ENCODE results near the gene HELB. TPM values are rescaled to one million over a fixed set of nuclear protein-coding genes. Genes with fewer than 3 reads are reported as not detected.
"Not testable (repeated sequence)": the region's sequence is repeated elsewhere in the genome, so short reads cannot be mapped to it uniquely, and the experiment has no call there.

The HELB gene
- total RNA-seq, 1 experiment from 2014 or later: 1.1 TPM

DNA sequence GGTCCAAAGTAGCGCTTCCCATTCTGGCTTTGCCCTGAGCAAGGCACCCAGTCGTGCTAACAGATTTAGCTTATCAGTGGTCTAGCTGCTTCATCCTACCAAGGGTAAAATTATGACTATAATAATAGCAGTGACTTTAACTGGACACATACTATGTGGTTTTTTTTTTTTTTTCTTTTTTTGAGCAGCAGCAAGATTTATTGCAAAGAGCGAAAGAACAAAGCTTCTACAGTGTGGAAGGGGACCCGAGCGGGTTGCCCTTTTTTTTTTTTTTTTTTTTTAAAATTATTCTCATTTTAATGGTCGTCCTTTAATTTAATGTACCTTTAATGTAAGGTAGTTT is 505 bp downstream of the HELB start:
- DNase-seq (ENCODE audit: low read depth): no peak

DNA sequence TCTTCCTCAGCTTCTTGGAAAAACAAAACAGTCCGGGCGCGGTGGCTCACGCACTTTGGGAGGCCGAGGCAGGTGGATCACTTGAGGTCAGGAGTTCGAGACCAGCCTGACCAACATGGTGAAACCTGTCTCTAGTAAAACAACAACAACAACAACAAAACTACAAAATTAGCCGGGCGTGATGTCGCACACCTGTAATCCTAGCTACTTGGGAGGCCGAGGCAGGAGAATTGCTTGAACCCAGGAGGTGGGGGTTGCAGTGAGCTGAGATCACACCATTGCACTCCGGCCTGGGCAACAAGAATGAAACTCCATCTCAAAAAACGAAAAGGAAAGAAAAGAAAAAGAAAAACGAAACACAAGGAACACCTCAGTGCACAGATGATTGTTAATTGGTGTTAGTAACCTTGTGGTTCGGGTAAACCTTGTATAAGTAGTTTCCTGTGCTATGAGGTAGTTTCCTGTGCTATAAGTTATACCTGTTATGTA is 1.1 kb downstream of the HELB start:
- DNase-seq (ENCODE audit: low read depth): not testable (repeated sequence)

DNA sequence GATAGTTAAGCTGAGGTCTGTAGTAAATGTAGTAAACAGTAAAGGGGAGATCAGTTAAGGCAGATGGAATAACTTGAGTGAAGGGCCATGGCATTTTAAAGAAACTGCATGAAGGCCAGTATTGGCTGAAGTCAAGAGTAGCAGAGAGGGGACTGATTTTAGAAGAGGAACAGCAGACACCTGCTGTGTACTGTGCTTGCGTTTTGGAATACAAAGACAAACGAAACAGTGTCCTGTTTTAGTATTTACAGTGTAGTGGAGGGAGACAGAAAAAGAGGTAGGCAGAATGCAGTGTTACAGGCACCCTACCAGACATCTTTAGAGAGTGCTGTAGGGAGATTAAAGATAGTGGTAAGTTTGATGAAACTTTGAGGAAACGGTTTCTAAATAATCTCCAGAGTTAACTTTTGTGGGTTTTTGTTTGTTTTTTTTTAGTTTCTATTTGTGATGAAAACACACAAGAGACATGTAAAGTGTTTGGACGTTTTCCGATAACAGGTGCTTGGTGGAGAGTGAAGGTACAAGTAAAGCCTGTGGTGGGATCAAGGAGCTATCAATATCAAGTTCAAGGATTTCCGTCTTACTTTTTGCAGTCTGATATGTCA is 2.1 kb downstream of the HELB start:
- DNase-seq (ENCODE audit: low read depth): no peak

DNA sequence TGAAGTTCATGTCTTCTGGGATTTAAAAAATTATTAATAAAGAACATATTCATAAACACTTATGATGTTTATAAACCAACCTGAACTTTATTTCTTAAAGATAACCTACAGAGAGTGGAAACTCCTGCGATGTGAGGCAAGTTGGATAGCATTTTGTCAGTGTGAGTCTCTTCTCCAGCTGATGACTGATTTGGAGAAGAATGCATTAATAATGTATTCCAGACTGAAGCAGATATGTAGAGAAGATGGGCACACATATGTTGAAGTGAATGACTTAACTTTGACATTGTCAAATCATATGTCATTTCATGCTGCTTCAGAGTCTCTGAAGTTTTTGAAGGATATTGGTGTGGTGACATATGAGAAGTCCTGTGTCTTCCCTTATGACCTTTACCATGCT is 7.3 kb downstream of the HELB start:
- no peak for DNase-seq (ENCODE audit: low read depth)

DNA sequence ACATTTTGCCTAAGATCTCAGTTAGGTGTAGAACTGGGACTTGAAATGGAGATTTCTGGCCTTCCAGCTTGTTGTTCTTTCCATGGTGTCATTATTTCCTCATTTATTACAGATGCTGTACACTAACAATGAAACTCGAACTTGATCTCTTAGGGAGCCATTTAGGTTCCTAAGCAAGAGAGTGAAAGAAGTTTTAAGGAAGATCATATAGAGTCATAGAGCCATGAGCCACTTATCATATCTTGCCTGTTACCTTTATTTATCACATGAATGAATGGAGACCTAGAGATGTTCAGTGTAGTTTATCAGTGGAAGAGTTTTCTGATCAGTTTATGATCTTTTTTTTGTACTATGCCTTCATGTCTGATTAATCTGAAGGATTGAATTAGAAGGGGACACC is 9.9 kb downstream of the HELB start:
- no peak for DNase-seq (ENCODE audit: low read depth)

DNA sequence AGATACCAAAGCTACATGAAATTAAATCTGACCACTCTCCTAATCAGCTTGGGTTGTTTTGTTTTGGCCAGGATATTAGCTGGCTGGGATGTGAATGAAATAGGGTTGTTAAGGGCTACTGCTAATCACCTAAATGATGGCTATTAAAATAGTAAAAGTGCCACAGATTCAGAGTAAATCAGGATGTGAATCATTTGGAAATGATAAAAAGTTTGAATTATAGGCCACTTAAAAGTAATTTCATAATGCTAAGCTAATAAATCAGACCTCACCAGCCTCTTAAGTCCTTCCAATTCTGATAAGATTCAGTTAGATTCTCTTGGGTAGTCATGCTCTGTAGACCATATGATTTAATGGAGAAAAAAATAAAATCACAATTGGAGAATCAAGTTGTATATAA is 12.0 kb downstream of the HELB start:
- no peak for DNase-seq (ENCODE audit: low read depth)

DNA sequence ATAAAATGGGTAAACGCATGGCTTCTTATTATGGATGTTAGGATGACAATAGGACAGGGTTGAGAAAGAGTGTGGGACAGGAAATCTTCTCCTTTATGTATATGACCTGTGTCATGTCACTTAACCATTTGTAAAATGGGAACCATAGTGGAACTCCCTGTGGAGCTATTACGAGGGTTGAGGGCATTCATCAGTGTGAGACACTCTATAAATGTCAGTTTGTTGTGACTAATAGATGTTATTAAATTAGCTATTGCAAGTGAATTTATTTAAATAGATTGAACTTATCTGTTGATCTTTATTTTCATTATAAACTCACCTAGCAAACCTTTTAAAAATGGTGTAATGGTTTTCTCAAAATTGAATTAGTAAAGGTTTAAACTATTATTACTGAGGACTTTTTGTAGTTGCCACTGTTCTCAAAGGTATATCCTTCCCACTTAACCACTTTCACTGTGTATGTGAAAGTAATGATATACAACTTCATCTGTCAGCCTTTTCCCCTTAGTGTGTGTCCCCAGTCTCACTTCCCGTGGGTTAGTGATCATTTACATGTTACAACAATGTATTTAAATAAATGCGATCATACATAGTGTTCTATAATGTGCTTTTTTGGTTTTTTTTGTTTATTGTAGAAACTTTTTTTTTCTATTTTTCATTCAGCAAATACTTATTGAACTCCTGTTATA is 17.1 kb downstream of the HELB start:
- no peak for DNase-seq (ENCODE audit: low read depth)

DNA sequence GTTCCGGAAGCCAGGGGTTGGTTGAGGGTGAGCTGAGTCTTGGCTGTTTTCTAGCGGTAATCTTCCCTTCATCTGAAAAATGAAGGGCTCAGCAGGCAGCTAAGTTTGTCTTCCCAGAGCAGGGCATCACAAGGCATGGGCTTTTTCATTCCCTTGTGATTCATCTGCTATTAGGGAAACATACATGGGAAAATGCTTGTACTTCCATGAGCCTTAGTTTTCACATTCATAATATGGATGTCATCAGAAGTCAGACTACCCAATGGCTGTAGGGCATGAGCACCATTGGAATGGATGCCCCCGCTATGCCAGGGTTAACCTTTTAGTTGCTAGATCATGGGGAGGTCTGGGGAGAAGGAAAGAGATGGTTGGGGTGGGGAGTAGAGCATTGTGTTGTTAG is 18.7 kb downstream of the HELB start:
- DNase-seq (ENCODE audit: low read depth): peak; percentile 6

DNA sequence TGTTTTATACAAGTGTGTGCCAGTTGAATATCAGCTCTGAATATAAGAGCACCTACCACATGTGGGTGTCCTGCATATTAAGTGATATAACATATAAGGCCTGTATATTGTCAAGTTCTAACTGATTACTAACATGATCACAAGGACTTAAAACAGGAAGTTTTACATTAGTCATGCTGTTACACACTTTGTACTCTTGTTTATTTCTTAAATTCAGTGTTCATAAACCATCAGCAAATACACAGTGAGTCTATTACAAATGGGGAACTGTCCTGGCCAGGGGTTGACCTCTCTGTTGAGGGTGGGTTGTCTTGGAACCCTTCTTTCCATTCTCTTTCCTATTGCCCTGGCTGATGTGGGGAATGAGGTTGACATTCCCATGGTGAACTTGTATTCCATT is 19.1 kb downstream of the HELB start:
- DNase-seq (ENCODE audit: low read depth): peak; percentile 13

DNA sequence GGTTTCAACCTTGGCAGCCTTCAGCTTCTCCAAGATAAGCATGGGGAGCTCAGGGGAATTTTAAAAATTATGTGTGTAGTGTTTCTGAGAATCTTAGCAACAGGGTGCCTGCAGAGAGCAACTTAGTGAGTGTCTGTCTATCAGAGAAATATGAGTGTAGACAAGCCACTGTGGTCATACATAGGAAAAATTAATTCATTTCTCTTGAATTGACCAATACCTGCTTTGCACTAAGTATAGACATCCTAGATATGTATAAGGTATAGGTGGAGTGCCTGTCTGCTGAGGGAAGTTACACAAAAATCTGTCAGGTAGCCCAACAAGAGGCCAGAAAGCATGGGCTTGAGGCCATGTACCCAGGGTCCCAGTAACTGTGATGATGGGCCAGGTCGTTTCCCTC is 20.7 kb downstream of the HELB start:
- no peak for DNase-seq (ENCODE audit: low read depth)

DNA sequence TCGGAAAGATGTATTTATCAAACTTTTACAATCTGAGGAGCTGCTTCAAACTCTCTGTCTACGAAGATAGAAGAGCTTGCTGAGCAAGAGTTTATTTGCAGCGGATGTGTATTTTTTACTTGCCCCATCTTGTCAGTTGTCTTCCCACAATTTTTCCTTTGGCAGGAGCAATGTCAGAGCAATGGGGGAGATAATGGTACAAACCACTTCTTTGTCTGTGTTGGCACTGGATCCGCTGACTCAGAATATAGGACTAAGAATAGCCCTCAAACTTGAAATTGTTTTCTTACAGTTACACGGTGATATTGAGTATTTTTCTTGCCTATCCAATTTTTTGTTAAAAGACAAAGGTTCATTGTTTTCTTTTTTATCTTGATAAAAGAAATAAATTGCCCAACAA is 27.6 kb downstream of the HELB start:
- peak; percentile 85 for DNase-seq (ENCODE audit: low read depth)

DNA sequence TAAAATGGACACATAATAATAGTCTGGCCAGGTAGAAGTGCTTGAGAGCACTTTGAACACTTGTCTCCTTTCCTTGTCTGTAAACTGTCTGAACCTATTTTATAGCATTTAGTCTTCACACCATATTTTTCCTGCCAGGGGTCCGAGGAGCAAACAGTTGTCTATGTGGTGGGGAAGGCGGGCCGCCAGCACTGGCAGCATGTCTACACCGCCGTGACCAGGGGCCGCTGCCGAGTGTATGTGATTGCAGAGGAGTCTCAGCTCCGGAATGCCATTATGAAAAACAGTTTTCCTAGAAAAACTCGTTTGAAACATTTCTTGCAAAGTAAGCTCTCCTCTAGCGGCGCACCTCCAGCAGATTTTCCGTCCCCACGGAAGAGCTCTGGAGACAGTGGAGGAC is 28.7 kb downstream of the HELB start:
- DNase-seq (ENCODE audit: low read depth): no peak

DNA sequence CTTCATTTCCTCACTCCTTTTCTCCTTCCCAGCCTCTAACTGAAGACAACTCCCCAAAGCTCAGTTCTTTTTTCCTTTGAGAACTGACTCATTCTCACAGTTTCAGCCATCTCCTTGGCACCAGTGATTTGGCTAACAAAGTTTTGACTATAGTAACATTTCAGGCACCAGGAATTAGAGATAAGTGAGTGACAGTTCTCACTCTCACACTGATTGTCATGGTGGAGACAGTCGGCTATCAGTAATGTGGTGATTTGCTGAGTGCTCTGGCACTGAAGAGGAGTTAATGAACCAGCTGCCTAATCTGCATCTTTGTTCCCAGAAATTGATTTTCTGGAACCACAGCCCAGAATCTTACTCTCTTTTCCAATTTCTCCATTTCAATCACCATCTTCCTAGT is 29.5 kb downstream of the HELB start:
- DNase-seq (ENCODE audit: low read depth): no peak

DNA sequence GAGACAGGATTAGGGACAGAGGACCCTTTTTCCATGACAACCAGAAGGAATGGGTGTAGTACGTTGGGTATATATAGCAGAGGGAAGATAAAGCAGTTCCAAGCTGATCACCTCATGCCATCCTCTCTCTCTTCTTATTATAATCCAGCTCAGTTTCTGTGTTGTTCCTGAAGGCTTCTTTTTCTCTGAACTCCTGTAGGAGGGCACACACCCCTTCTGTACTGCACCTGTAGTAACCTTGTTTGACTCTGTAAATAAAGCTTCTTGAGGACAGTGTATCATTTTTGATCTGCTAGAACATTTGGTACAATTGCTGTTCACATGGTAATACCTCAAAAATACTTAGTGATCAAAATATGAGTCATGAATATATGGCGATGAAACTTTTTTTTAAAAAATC is 33.5 kb downstream of the HELB start:
- DNase-seq (ENCODE audit: low read depth): no peak

DNA sequence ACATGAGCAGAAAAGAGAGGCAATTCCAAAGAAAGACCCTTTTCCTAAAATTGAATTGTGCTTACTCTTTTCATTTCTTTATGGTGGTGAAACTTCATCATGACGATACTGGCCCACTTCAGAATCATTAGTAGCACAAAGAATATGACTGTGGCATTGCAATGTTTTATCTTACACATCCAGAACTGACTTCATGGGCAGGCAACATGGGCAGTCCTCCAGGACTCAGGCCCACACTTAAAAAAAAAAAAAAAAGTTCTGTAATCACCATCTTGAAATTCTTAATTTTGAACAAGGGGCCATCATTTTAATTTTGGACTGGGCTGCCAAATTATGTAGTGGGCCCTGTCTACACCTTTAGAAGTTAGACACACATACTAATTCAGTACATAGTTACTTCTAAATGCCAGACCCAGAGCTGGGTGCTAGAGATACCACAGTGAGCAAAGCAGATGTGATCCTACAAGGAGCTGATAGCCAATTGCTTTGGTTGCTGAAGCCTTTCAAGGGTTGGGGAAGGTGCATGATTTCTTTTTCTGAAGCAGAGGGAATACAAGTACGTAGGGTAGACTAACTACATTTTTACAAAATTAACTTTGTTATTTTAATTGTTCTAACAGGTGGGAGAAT is 35.2 kb downstream of the HELB start:
- no peak for DNase-seq (ENCODE audit: low read depth)

DNA sequence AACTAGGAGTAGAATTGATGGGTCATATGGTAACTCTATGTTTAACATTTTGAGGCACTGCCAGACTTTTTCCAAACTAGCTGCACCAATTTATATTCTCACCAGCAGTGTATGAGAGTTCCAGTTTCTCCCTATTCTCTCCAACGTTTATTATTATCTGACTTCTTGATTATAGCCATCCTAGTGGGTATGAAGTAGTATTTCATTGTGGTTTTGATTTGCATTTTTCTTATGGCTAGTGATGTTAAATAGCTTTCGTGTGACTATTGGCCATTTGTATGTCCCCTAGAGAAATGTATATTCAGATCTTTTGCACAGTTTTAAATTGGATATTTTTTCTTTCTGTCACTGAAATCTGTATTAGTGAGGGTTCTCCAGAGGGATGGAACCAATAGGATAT is 37.8 kb downstream of the HELB start:
- peak; percentile 26 for DNase-seq (ENCODE audit: low read depth)

DNA sequence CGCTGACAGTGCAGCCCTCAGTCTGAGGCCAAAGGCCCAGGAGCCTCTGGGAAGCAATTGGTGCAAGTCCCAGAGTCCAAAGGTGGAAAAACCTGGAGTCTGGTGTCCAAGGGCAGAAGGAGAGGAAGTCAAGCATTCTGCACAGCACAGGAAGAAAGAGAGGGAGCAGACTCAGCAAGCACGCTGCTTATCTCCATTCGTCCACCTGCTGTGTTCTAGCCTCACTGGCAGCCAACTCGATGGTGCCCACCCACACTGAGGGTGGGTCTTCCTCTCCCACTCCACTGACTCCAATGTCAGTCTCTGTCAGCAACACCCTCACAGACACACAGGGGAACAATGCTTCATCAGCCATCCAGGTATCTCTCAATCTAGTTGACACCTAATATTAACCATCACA is 38.8 kb downstream of the HELB start:
- DNase-seq (ENCODE audit: low read depth): no peak

DNA sequence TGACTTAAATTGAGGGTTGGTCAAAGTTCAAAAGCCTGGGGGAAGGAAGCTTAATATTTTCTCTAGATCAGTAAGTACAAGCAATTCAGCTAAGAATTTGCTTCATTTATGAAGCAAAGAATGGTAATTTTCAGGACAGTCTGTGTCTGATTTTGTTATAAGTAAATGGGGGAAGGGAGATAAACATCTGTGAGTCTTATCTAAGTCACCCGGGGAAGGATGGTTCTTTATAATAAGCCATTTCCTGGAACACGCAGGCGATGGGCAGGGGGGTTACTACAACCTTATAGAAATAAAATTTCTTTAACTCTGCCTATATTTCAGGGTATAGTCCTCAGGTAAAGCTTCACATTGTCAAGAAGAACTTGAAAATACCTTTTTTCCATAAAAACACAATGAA is 42.9 kb downstream of the HELB start:
- DNase-seq (ENCODE audit: low read depth): no peak

DNA sequence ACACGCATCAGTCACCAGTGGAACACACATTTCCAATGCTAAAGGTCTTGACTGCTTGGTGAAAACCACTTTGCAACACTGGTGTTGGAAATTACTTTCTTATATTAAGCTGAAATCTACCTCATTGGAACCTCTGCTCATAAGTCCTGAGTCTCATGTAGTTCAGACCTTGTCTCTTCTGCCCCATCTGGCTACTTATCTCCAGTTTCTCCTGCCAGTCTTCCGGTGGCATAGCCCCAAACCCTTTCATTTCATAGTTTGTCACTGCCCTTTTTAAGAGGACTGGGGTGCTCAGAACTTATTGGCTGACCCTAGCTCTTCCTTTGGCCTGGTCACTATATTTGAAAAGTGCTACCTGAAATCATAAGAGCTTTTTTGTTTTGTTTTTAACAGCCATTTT is 43.7 kb downstream of the HELB start:
- no peak for DNase-seq (ENCODE audit: low read depth)

DNA sequence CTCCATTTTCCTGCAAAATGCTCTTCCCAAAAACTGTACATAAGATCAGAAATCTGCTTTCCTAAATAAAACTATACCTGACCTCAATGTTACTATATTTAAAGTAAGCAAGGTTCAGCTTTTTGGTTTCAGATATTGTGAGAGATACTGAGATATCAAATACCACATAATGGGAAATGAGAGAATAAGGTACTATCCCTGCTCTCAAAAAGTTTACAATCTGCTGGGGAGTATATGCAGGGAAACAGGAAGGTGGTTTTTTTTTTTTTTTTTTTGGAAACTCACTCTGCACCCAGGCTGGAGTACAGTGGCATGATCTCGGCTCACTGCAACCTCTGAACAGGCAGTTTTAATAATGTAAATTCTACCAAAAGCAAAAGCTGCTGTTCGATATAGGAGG is 49.0 kb downstream of the HELB start:
- no peak for DNase-seq (ENCODE audit: low read depth)

DNA sequence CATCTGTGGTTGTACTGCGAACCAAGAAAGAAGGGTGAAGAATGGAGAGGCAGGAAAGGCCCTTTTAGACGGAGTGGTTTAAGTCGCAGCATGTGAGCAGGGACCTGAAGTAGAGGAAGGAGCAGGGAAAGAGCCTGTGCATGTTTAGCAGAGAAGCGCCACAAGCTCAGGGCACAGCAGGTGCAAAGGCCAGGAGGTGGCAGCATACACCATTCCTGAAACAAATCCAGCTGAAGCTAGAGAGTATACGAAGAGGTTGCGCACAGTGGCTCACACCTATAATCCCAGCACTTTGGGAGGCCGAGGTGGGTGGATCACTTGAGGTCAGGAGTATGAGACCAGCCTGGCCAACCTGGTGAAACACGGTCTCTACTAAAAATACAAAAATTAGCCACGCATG is 49.9 kb downstream of the HELB start:
- peak; percentile 45 for DNase-seq (ENCODE audit: low read depth)

DNA sequence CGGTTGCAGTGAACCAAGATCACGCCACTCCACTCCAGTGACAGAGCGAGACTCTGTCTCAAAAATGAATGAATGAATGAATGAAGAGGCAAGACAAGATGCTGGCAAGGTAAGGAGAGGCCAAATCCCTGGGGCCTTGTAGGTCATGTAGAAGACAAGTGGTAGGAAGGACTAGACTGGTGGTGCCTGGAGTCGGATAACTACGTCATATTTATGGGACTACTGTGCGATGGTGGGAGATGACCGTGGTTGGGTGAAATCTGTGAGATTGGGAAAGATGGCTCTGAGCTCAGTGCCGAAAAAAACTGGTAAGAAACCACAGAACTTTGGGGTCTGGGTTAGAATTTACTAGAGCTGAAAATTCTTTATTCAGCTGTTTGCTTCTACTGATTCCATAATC is 50.6 kb downstream of the HELB start:
- DNase-seq (ENCODE audit: low read depth): no peak

DNA sequence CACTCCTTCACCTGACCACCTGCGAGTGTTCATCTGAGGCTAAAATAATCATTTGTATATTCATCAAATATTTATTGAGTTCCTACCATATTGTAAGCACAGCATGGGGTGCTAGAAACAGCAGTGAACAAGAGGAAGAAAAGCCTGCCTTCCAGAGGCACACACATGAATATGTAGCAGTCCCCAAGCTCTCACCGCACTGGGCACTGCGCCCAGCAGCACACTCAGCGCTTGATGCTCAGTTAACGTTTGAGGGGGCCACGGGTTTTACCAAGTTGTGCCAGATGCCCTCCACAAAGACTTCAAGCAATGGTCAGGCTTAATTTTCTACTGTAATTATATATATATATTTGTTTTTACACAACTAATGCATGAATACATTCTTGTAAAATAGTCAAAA is 52.0 kb downstream of the HELB start:
- DNase-seq (ENCODE audit: low read depth): no peak
